ENCODE data around the gene ANKIB1.
"Not testable (repeated sequence)": the region's sequence is repeated elsewhere in the genome, so short reads cannot be mapped to it uniquely, and the experiment has no call there.

The ANKIB1 gene

GRCh38 chr7:92253251-92253650 is 7.5 kb downstream of the ANKIB1 start:
- Mint-ChIP-seq H3K27me3 (no peaks in the 10 kb centered on the region), H3K4me3 (no peak overlapping the region), H3K36me3 (ENCODE audit: low read depth) (peaks cover 33% of the 10 kb centered on the region), H3K4me1 (ENCODE audit: low read depth) (peaks cover 39% of the 10 kb centered on the region), H3K9me3 (no peaks in the 10 kb centered on the region), H3K27ac (no peak overlapping the region)
- no peak for DNase-seq

- not testable (repeated sequence) for H3K27ac Mint-ChIP-seq, H3K4me3 Mint-ChIP-seq, H3K27me3 Mint-ChIP-seq, H3K9me3 Mint-ChIP-seq, DNase-seq
- H3K36me3 Mint-ChIP-seq (ENCODE audit: low read depth), result peaks cover 27% of the 10 kb centered on the region
- peaks cover 39% of the 10 kb centered on the region for H3K4me1 Mint-ChIP-seq (ENCODE audit: low read depth)
Measured at GRCh38 chr7:92254800-92255199, 9.0 kb downstream of the ANKIB1 start.

- H3K4me3 Mint-ChIP-seq, result no peak overlapping the region
- no peaks in the 10 kb centered on the region for H3K27me3 Mint-ChIP-seq
- DNase-seq, result no peak
- no peaks in the 10 kb centered on the region for H3K9me3 Mint-ChIP-seq
- H3K4me1 Mint-ChIP-seq (ENCODE audit: low read depth), result peaks cover 44% of the 10 kb centered on the region
- no peak overlapping the region for H3K27ac Mint-ChIP-seq
- peaks cover 30% of the 10 kb centered on the region for H3K36me3 Mint-ChIP-seq (ENCODE audit: low read depth)
Measured at GRCh38 chr7:92255308-92255707, 9.5 kb downstream of the ANKIB1 start.

- Mint-ChIP-seq H3K4me1 (ENCODE audit: low read depth) (peaks cover 35% of the 10 kb centered on the region), H3K27ac (no peak overlapping the region), H3K4me3 (no peak overlapping the region), H3K36me3 (ENCODE audit: low read depth) (peaks cover 21% of the 10 kb centered on the region), H3K9me3 (no peaks in the 10 kb centered on the region), H3K27me3 (no peaks in the 10 kb centered on the region)
- no peak for DNase-seq
Measured at GRCh38 chr7:92259062-92259461, 13.3 kb downstream of the ANKIB1 start.

GRCh38 chr7:92259610-92260247 is 14.0 kb downstream of the ANKIB1 start:
- Mint-ChIP-seq H3K27me3 (no peaks in the 10 kb centered on the region), H3K36me3 (ENCODE audit: low read depth) (peaks cover 20% of the 10 kb centered on the region), H3K27ac (no peak overlapping the region), H3K4me1 (ENCODE audit: low read depth) (peaks cover 34% of the 10 kb centered on the region), H3K4me3 (no peak overlapping the region), H3K9me3 (no peaks in the 10 kb centered on the region)
- DNase-seq, result no peak

- Mint-ChIP-seq H3K36me3 (ENCODE audit: low read depth) (peaks cover 16% of the 10 kb centered on the region), H3K4me1 (ENCODE audit: low read depth) (peaks cover 29% of the 10 kb centered on the region), H3K9me3 (no peaks in the 10 kb centered on the region), H3K27ac (no peak overlapping the region), H3K4me3 (no peak overlapping the region), H3K27me3 (no peaks in the 10 kb centered on the region)
- DNase-seq, result no peak
Measured at GRCh38 chr7:92260248-92260781, 14.5 kb downstream of the ANKIB1 start.

- Mint-ChIP-seq H3K4me3 (no peak overlapping the region), H3K27me3 (no peaks in the 10 kb centered on the region), H3K27ac (no peak overlapping the region), H3K4me1 (ENCODE audit: low read depth) (peaks cover 2% of the 10 kb centered on the region), H3K36me3 (ENCODE audit: low read depth) (peaks cover 9% of the 10 kb centered on the region), H3K9me3 (no peaks in the 10 kb centered on the region)
- no peak for DNase-seq
Measured at GRCh38 chr7:92266415-92267241, 20.9 kb downstream of the ANKIB1 start.

- no peak for DNase-seq
- no peak overlapping the region for H3K27ac Mint-ChIP-seq
- H3K27me3 Mint-ChIP-seq, result no peaks in the 10 kb centered on the region
- H3K4me1 Mint-ChIP-seq (ENCODE audit: low read depth), result peaks cover 4% of the 10 kb centered on the region
- no peaks in the 10 kb centered on the region for H3K9me3 Mint-ChIP-seq
- no peak overlapping the region for H3K4me3 Mint-ChIP-seq
- peaks cover 4% of the 10 kb centered on the region for H3K36me3 Mint-ChIP-seq (ENCODE audit: low read depth)
Measured at GRCh38 chr7:92268921-92269320, 23.1 kb downstream of the ANKIB1 start.

- peaks cover 31% of the 10 kb centered on the region for H3K36me3 Mint-ChIP-seq (ENCODE audit: low read depth)
- no peaks in the 10 kb centered on the region for H3K9me3 Mint-ChIP-seq
- H3K27ac Mint-ChIP-seq, result no peak overlapping the region
- no peaks in the 10 kb centered on the region for H3K27me3 Mint-ChIP-seq
- H3K4me1 Mint-ChIP-seq (ENCODE audit: low read depth), result peaks cover 20% of the 10 kb centered on the region
- no peak overlapping the region for H3K4me3 Mint-ChIP-seq
- DNase-seq, result no peak
Measured at GRCh38 chr7:92275327-92275726, 29.6 kb downstream of the ANKIB1 start.

- Mint-ChIP-seq H3K27me3 (no peaks in the 10 kb centered on the region), H3K4me3 (no peak overlapping the region), H3K4me1 (ENCODE audit: low read depth) (peaks cover 20% of the 10 kb centered on the region), H3K27ac (peak overlapping the region; percentile 60), H3K9me3 (peaks cover 5% of the 10 kb centered on the region), H3K36me3 (ENCODE audit: low read depth) (peaks cover 41% of the 10 kb centered on the region)
- DNase-seq, result no peak
Measured at GRCh38 chr7:92276460-92276864, 30.7 kb downstream of the ANKIB1 start.

- Mint-ChIP-seq H3K4me1 (ENCODE audit: low read depth) (peaks cover 18% of the 10 kb centered on the region), H3K4me3 (no peak overlapping the region), H3K27ac (no peak overlapping the region), H3K27me3 (no peaks in the 10 kb centered on the region), H3K9me3 (peaks cover 5% of the 10 kb centered on the region), H3K36me3 (ENCODE audit: low read depth) (peaks cover 38% of the 10 kb centered on the region)
- no peak for DNase-seq
Measured at GRCh38 chr7:92279396-92280031, 33.7 kb downstream of the ANKIB1 start.

- DNase-seq, result no peak
- no peaks in the 10 kb centered on the region for H3K27me3 Mint-ChIP-seq
- no peak overlapping the region for H3K27ac Mint-ChIP-seq
- H3K9me3 Mint-ChIP-seq, result peaks cover 5% of the 10 kb centered on the region
- H3K4me1 Mint-ChIP-seq (ENCODE audit: low read depth), result peaks cover 18% of the 10 kb centered on the region
- H3K36me3 Mint-ChIP-seq (ENCODE audit: low read depth), result peaks cover 35% of the 10 kb centered on the region
- H3K4me3 Mint-ChIP-seq, result no peak overlapping the region
Measured at GRCh38 chr7:92281031-92281430, 35.3 kb downstream of the ANKIB1 start.

- no peak overlapping the region for H3K4me3 Mint-ChIP-seq
- H3K36me3 Mint-ChIP-seq (ENCODE audit: low read depth), result peaks cover 27% of the 10 kb centered on the region
- peaks cover 7% of the 10 kb centered on the region for H3K9me3 Mint-ChIP-seq
- no peak for DNase-seq
- no peak overlapping the region for H3K27ac Mint-ChIP-seq
- H3K4me1 Mint-ChIP-seq (ENCODE audit: low read depth), result peaks cover 9% of the 10 kb centered on the region
- no peaks in the 10 kb centered on the region for H3K27me3 Mint-ChIP-seq
Measured at GRCh38 chr7:92282221-92282814, 36.5 kb downstream of the ANKIB1 start.

- Mint-ChIP-seq H3K36me3 (ENCODE audit: low read depth) (peaks cover 27% of the 10 kb centered on the region), H3K27ac (no peak overlapping the region), H3K4me1 (ENCODE audit: low read depth) (peaks cover 9% of the 10 kb centered on the region), H3K4me3 (no peak overlapping the region), H3K9me3 (peaks cover 9% of the 10 kb centered on the region), H3K27me3 (no peaks in the 10 kb centered on the region)
- DNase-seq, result no peak
Measured at GRCh38 chr7:92282930-92283329, 37.2 kb downstream of the ANKIB1 start.

Data from activated T-cell treated with anti-CD3 and anti-CD28 coated beads, Interleukin-2, amount 50 U/mL, for 24 hours (primary cell).